HEK293 (cell line): ENCODE results near the gene PAM.

Experiments
- CTCF ChIA-PET: fragments of 350-600 bp; formaldehyde crosslinking; extraction: SDS; loops from one replicate; lab custom pipeline; 2021; ENCODE audit warnings: antibody characterized with exemption; lab: Yijun Ruan, JAX
- POLR2A ChIA-PET: fragments of 300-600 bp; formaldehyde crosslinking; extraction: SDS; loops from one replicate; lab custom pipeline; 2020; ENCODE audit warnings: antibody characterized with exemption, inconsistent platforms; lab: Yijun Ruan, JAX
- H3K27ac ChIP-seq: fragments of 200-500 bp; sonication (Bioruptor generic); 2 replicates; pipeline ENCODE4 v1.5.1; 2014; ENCODE audit warnings: low read depth, low read length, control low read depth, inconsistent platforms; ENCODE audit errors: extremely low read depth
- H3K36me3 ChIP-seq, 2 experiments: fragments of 200-500 bp in 1 of 2; sonication (Bioruptor generic) in 1 of 2; 1 replicate in 1 of 2; 2 replicates in 1 of 2; pipeline ENCODE4 v1.5.1; 2014 to 2017; ENCODE audit warnings: inconsistent platforms in 2 of 2, low read length in 2 of 2; ENCODE audit not compliant: control insufficient read depth in 2 of 2, insufficient read depth in 1 of 2
- H3K4me1 ChIP-seq: fragments of 200-500 bp; sonication (Bioruptor generic); 2 replicates; pipeline ENCODE4 v1.5.1; 2014; ENCODE audit warnings: mild to moderate bottlenecking, low read length, inconsistent platforms; ENCODE audit not compliant: control insufficient read depth, insufficient read depth
- H3K4me3 ChIP-seq: 2 replicates; pipeline ENCODE4 v1.5.1; 2011; ENCODE audit warnings: low read depth, mild to moderate bottlenecking, control low read depth, low read length, moderate library complexity
- H3K9me3 ChIP-seq: fragments of 200-500 bp; sonication (Bioruptor generic); 2 replicates; pipeline ENCODE4 v1.5.1; 2014; ENCODE audit warnings: low read depth, low read length, inconsistent platforms; ENCODE audit not compliant: control insufficient read depth, insufficient read depth
- FEZF1 ChIP-seq: fragments of 450-650 bp; formaldehyde crosslinking; IDR thresholded peaks from 2 replicates; pipeline ENCODE4 v1.5.1; 2016; ENCODE audit warnings: missing biosample characterization, missing genetic modification characterization
- GLI4 ChIP-seq: fragments of 450-650 bp; formaldehyde crosslinking; IDR thresholded peaks from 2 replicates; pipeline ENCODE4 v1.5.1; 2016; ENCODE audit warnings: missing biosample characterization, missing genetic modification characterization
- GLIS1 ChIP-seq: fragments of 450-650 bp; formaldehyde crosslinking; IDR thresholded peaks from 2 replicates; pipeline ENCODE4 v1.5.1; 2016; ENCODE audit warnings: missing biosample characterization, missing genetic modification characterization
- MEIS1 ChIP-seq: sonication (generic); formaldehyde crosslinking; IDR thresholded peaks from 2 replicates; pipeline ENCODE4 v1.8.1; 2022; ENCODE audit warnings: missing genetic modification reagents, mild to moderate bottlenecking, borderline replicate concordance
- PRDM1 ChIP-seq: fragments of 450-650 bp; formaldehyde crosslinking; IDR thresholded peaks from 2 replicates; pipeline ENCODE4; 2016; ENCODE audit warnings: missing biosample characterization, missing genetic modification characterization
- SCRT1 ChIP-seq: fragments of 450-650 bp; formaldehyde crosslinking; IDR thresholded peaks from 2 replicates; pipeline ENCODE4 v1.5.1; 2016; ENCODE audit warnings: missing biosample characterization, missing genetic modification characterization, borderline replicate concordance
- SP7 ChIP-seq: fragments of 450-650 bp; formaldehyde crosslinking; IDR thresholded peaks from 2 replicates; pipeline ENCODE4 v1.5.1; 2016; ENCODE audit warnings: missing biosample characterization, missing genetic modification characterization
- TCF7L2 ChIP-seq: IDR thresholded peaks from 2 replicates; pipeline ENCODE4 v1.6.1; 2011; ENCODE audit warnings: low read depth, mild to moderate bottlenecking, inconsistent platforms, low read length, moderate library complexity, borderline replicate concordance
- ZBTB1 ChIP-seq: fragments of 450-650 bp; formaldehyde crosslinking; IDR thresholded peaks from 2 replicates; pipeline ENCODE4 v1.5.1; 2016; ENCODE audit warnings: missing biosample characterization, missing genetic modification characterization
- ZFHX2 ChIP-seq: fragments of 450-650 bp; formaldehyde crosslinking; conservative IDR thresholded peaks from 2 replicates; pipeline ENCODE4 v1.5.1; 2016; ENCODE audit warnings: missing biosample characterization, missing genetic modification characterization
- ZNF335 ChIP-seq: fragments of 450-650 bp; formaldehyde crosslinking; conservative IDR thresholded peaks from 2 replicates; pipeline ENCODE4 v1.5.1; 2016; ENCODE audit warnings: missing biosample characterization, missing genetic modification characterization
- ZNF354C ChIP-seq: fragments of 450-650 bp; formaldehyde crosslinking; IDR thresholded peaks from 2 replicates; pipeline ENCODE4 v1.5.1; 2016; ENCODE audit warnings: missing biosample characterization, missing genetic modification characterization, low read depth, borderline replicate concordance
- ZNF366 ChIP-seq: fragments of 450-650 bp; formaldehyde crosslinking; conservative IDR thresholded peaks from 2 replicates; pipeline ENCODE4 v1.5.1; 2016; ENCODE audit warnings: missing biosample characterization, missing genetic modification characterization
- ZNF37A ChIP-seq: fragments of 450-650 bp; IDR thresholded peaks from 2 replicates; pipeline ENCODE4 v1.5.1; 2018; ENCODE audit warnings: missing biosample characterization, missing genetic modification characterization
- ZNF777 ChIP-seq: fragments of 450-650 bp; formaldehyde crosslinking; IDR thresholded peaks from 2 replicates; pipeline ENCODE4 v1.5.1; 2017; ENCODE audit warnings: missing biosample characterization, missing genetic modification characterization, borderline replicate concordance
- ZSCAN30 ChIP-seq: fragments of 450-650 bp; IDR thresholded peaks from 2 replicates; pipeline ENCODE4 v1.5.1; 2018; ENCODE audit warnings: missing biosample characterization, mild to moderate bottlenecking, missing genetic modification characterization, moderate library complexity
- TF ChIP-seq, protein P1 (sequence below): fragments of 450-650 bp; formaldehyde crosslinking; IDR thresholded peaks from 2 replicates; pipeline ENCODE4 v1.5.1; 2016; ENCODE audit warnings: missing biosample characterization, missing genetic modification characterization
- TF ChIP-seq, protein P2 (sequence below): fragments of 450-650 bp; formaldehyde crosslinking; conservative IDR thresholded peaks from 2 replicates; pipeline ENCODE4 v1.5.1; 2016; ENCODE audit warnings: low read depth, missing biosample characterization, missing genetic modification characterization
- TF ChIP-seq, protein P3 (sequence below): sonication (generic); formaldehyde crosslinking; IDR thresholded peaks from 2 replicates; pipeline ENCODE4 v1.8.1; 2022; ENCODE audit warnings: mild to moderate bottlenecking, moderate library complexity, missing genetic modification reagents
- TF ChIP-seq, protein P4 (sequence below): fragments of 450-650 bp; formaldehyde crosslinking; IDR thresholded peaks from 2 replicates; pipeline ENCODE4 v1.5.1; 2016; ENCODE audit warnings: missing biosample characterization, missing genetic modification characterization

The PAM gene

DNA sequence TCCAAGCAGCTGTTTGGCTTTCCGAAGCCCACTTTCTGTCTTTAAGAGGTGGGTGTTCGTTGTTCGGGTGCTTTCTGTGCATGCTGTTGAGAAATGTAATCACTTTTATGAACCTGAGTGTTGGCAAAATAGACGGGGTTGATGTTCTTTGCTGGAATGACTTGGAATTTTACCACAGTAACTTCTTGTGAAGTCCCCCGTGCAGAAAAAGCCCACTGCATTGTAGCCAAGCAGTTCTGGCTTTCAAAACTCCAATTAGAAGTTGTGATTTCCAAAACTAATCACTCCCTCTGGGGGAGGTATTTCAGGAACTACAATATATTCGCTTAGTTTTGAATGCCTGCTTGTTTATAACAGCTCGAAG is 111.1 kb downstream of the PAM start:
- Histone ChIP-seq H3K9me3 (no peaks in the 10 kb centered on the region), H3K4me1 (peaks cover 29% of the 10 kb centered on the region), H3K4me3 (peak overlapping the region; percentile 84), H3K36me3 (no peaks in the 10 kb centered on the region), H3K27ac (peak overlapping the region; percentile 92)
- TF ChIP-seq, protein P1, sequence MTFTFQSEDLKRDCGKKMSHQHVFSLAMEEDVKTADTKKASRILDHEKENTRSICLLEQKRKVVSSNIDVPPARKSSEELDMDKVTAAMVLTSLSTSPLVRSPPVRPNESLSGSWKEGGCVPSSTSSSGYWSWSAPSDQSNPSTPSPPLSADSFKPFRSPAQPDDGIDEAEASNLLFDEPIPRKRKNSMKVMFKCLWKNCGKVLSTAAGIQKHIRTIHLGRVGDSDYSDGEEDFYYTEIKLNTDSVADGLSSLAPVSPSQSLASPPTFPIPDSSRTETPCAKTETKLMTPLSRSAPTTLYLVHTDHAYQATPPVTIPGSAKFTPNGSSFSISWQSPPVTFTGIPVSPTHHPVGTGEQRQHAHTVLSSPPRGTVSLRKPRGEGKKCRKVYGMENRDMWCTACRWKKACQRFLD (tag by site-specific recombination), result no peak
- TF ChIP-seq ZSCAN30, result no peak
- TF ChIP-seq GLI4 (tag by site-specific recombination), result no peak
- TF ChIP-seq ZNF335 (tag by site-specific recombination), result peak; percentile 97
- ChIA-PET CTCF (interaction anchor here (0.8 to 1.3 kb wide), 2 partner anchors 184 to 272 kb away, joined by 3 read pairs; no protein-coding TSS in a partner anchor), POLR2A (interaction anchor here (1.4 to 1.9 kb wide), 2 partner anchors 12 to 54 kb away, joined by 3 to 5 read pairs; no protein-coding TSS in a partner anchor)

DNA sequence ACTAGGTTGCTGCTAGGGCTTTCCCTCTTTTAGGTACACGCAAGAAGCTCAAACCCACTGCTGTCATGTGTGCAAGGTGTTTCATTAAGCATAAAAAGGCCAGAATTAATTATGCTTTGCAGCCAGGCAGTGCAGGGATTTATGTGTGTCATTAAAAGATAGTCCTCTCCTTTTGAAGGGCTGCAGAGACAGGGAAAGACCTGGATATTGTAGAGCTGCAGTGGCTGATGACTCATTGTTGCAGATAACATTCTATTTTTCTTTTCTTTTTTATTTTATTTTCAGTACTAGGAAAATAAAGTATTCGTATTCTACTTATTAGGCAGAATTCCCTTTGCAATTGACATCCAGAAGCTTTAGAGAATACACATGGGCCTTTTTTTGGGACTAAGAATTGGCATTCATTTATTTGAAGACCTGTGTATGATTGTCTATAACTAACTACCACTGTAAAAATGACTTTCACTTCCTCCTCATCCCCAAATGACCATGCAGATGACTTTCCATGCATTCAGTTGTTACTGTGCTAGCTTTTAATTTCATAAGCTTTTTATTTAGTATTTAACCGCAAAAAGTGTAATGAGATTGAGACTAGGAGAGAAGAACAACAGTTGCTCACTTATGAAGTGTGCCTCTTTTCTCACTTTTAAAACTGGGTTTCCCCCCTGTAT is 113.0 kb downstream of the PAM start:
- ChIA-PET CTCF (interaction anchor here (0.8 to 1.3 kb wide), 2 partner anchors 11 to 121 kb away, joined by 3 to 9 read pairs; no protein-coding TSS in a partner anchor), POLR2A (no interaction called here)
- Histone ChIP-seq H3K4me3 (no peak overlapping the region), H3K36me3 (no peaks in the 10 kb centered on the region), H3K4me1 (peaks cover 29% of the 10 kb centered on the region), H3K9me3 (no peaks in the 10 kb centered on the region), H3K27ac (no peak overlapping the region)
- peak; percentile 38; the same call in 1 of the 2 replicates for TF ChIP-seq ZNF366 (tag by site-specific recombination)
- TF ChIP-seq PRDM1 (tag by site-specific recombination), result peak; percentile 59
- TF ChIP-seq FEZF1 (tag by site-specific recombination), result peak; percentile 6; the same call in 1 of the 2 replicates
- no peak for TF ChIP-seq ZFHX2 (tag by site-specific recombination)
- TF ChIP-seq, protein P2, sequence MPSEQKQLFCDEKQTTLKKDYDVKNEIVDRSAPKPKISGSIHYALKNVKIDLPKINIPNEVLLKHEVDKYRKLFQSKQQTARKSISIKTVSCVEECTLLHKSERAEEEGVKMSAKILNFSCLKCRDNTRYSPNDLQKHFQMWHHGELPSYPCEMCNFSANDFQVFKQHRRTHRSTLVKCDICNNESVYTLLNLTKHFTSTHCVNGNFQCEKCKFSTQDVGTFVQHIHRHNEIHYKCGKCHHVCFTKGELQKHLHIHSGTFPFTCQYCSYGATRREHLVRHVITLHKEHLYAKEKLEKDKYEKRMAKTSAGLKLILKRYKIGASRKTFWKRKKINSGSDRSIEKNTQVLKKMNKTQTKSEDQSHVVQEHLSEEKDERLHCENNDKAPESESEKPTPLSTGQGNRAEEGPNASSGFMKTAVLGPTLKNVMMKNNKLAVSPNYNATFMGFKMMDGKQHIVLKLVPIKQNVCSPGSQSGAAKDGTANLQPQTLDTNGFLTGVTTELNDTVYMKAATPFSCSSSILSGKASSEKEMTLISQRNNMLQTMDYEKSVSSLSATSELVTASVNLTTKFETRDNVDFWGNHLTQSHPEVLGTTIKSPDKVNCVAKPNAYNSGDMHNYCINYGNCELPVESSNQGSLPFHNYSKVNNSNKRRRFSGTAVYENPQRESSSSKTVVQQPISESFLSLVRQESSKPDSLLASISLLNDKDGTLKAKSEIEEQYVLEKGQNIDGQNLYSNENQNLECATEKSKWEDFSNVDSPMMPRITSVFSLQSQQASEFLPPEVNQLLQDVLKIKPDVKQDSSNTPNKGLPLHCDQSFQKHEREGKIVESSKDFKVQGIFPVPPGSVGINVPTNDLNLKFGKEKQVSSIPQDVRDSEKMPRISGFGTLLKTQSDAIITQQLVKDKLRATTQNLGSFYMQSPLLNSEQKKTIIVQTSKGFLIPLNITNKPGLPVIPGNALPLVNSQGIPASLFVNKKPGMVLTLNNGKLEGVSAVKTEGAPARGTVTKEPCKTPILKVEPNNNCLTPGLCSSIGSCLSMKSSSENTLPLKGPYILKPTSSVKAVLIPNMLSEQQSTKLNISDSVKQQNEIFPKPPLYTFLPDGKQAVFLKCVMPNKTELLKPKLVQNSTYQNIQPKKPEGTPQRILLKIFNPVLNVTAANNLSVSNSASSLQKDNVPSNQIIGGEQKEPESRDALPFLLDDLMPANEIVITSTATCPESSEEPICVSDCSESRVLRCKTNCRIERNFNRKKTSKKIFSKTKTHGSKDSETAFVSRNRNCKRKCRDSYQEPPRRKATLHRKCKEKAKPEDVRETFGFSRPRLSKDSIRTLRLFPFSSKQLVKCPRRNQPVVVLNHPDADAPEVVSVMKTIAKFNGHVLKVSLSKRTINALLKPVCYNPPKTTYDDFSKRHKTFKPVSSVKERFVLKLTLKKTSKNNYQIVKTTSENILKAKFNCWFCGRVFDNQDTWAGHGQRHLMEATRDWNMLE, result no peak
- TF ChIP-seq SP7, result 0 out of 2 replicates have a peak, but pooled peaks have one; percentile 19

DNA sequence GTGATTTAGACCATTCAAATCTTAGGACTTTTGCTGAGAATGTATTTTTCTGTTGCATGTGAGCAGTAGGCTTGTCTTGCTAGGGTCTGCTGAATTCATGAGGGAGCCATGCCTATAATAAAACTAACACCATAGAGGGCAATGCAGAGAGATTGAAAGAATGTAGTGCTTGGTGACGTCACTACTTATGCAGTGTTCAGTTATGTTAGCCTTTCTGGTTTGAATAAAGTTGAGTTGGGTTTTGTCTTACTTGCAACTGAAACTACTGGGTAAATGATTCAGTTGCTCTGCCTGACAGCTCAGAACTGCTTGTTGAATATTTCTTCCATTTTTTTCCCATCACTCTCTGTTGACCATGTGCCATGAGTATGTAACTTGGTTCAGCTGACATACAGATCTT is 114.1 kb downstream of the PAM start:
- Histone ChIP-seq H3K4me1 (peaks cover 26% of the 10 kb centered on the region), H3K27ac (no peak overlapping the region), H3K36me3 (no peaks in the 10 kb centered on the region), H3K4me3 (no peak overlapping the region), H3K9me3 (no peaks in the 10 kb centered on the region)
- ChIA-PET POLR2A (no interaction called here), CTCF (interaction anchor here (1.3 kb wide), 1 partner anchor 10 kb away, joined by 9 read pairs; no protein-coding TSS in a partner anchor)
- TF ChIP-seq SCRT1 (tag by site-specific recombination), result no peak
- TF ChIP-seq GLIS1 (tag by site-specific recombination), result no peak
- no peak for TF ChIP-seq ZNF354C
- no peak for TF ChIP-seq TCF7L2
- no peak for TF ChIP-seq MEIS1 (CRISPR knock-in tag)
- TF ChIP-seq, protein P3, sequence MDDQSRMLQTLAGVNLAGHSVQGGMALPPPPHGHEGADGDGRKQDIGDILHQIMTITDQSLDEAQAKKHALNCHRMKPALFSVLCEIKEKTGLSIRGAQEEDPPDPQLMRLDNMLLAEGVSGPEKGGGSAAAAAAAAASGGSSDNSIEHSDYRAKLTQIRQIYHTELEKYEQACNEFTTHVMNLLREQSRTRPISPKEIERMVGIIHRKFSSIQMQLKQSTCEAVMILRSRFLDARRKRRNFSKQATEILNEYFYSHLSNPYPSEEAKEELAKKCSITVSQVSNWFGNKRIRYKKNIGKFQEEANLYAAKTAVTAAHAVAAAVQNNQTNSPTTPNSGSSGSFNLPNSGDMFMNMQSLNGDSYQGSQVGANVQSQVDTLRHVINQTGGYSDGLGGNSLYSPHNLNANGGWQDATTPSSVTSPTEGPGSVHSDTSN, result no peak
- TF ChIP-seq, protein P4, sequence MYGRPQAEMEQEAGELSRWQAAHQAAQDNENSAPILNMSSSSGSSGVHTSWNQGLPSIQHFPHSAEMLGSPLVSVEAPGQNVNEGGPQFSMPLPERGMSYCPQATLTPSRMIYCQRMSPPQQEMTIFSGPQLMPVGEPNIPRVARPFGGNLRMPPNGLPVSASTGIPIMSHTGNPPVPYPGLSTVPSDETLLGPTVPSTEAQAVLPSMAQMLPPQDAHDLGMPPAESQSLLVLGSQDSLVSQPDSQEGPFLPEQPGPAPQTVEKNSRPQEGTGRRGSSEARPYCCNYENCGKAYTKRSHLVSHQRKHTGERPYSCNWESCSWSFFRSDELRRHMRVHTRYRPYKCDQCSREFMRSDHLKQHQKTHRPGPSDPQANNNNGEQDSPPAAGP (tag by site-specific recombination), result no peak
- no peak for TF ChIP-seq ZNF777 (tag by site-specific recombination)
- TF ChIP-seq ZBTB1 (tag by site-specific recombination), result no peak
- TF ChIP-seq ZNF37A, result no peak
